Muscle layer of duodenum (tissue), 2 donors: ENCODE measurements around the gene ASXL1.
"Not testable (repeated sequence)": the region's sequence is repeated elsewhere in the genome, so short reads cannot be mapped to it uniquely, and the experiment has no call there.

Experiments used
- H3K27ac ChIP-seq: one replicate; pipeline ENCODE4 v1.7.0; 2013; ENCODE audit warnings: mild to moderate bottlenecking, low read length
- H3K27me3 ChIP-seq: one replicate; pipeline ENCODE4 v1.7.0; 2013; ENCODE audit warnings: low read depth, mild to moderate bottlenecking, control low read depth, low read length
- H3K36me3 ChIP-seq, 2 donors: one replicate each; pipeline ENCODE4 v1.7.0; 2013; ENCODE audit warnings: low read length in 2 of 2, control low read depth in 1 of 2, mild to moderate bottlenecking in 1 of 2; ENCODE audit not compliant: insufficient read depth in 2 of 2, control insufficient read depth in 1 of 2
- H3K4me1 ChIP-seq, 2 donors: one replicate each; pipeline ENCODE4 v1.7.0; 2013; ENCODE audit warnings: low read length in 2 of 2, mild to moderate bottlenecking in 2 of 2, control low read depth in 1 of 2, moderate library complexity in 1 of 2; ENCODE audit not compliant: insufficient read depth in 2 of 2, control insufficient read depth in 1 of 2
- H3K4me3 ChIP-seq, 2 donors: one replicate each; pipeline ENCODE4 v1.7.0; 2013; ENCODE audit warnings: low read length in 2 of 2, low read depth in 1 of 2, mild to moderate bottlenecking in 1 of 2
- H3K9me3 ChIP-seq, 2 donors: one replicate each; pipeline ENCODE4 v1.7.0; 2013; ENCODE audit warnings: low read length in 2 of 2, control low read depth in 1 of 2, mild to moderate bottlenecking in 1 of 2; ENCODE audit not compliant: control insufficient read depth in 1 of 2
- donor health status: healthy.

ASXL1 gene

DNA sequence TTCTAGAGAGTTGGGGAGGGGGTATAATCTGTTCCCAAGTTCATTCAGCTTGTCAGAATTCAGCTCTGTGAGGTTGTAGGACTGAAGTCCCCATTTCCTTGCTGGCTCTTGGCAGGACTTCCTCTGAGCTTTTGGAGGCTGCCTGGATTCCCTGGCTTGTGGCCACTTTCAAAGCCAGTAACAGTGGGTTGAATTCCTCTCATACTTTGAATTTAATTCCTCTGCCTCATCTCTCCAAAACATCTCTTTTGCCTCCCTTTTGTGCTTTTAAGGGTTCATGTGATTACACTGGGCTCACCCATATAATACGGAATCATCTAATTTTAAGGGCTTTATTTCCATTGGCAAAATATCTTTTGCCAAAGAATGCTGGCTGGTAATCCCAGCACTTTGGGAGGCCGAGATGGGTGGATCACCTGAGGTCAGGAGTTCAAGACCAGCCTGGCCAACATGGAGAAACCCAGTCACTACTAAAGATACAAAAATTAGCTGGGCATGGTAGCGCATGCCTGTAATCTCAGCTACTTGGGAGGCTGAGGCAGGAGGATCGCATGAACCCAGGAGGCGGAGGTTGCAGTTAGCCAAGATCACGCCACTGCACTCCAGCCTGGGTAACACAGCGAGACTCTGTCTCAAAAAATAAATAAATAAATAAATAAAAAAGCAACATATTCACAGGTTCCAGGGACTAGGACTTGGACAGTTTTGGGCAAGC, 2.1 kb upstream of the ASXL1 start:
- H3K4me3 ChIP-seq, H3K27me3 ChIP-seq, H3K36me3 ChIP-seq, H3K27ac ChIP-seq, H3K9me3 ChIP-seq: not testable (repeated sequence)
- H3K4me1 ChIP-seq = peaks cover 10 to 15% of the 10 kb centered on the region in 2 donors

DNA sequence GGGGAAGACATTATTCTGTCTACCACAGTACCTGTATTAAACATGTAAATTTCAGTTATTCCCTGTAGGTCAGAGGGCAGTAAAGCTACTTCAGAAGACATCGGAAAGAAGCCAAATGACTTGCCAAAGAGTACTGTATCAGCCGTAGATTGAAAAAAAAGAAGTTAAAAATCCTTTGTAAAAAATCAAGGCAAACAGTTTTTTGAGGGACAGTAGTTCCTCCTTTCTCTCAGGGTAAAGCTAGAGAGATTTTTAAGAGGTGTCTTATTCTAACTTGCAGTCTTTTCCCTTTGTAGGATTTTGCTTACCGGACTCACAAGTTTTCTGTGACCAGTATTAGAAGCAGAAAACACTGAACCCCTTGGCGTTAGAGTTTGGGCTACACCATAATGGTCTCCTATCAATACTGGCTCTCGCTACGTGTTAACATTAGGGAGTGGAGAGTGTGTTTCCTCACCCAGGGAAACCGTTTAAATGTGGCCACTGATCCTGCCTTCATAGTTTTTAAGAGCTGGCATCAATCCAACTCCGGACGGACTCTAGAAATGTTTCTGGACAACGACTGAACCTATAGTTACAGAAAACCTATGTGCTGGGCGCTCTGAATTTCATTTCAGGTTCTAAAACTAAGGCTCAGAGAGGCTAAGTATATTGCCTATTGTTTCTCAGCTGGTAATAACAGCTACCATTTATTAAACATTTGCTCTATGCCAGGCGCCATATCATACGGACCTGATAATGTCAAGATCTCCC, 1.3 kb upstream of the ASXL1 start:
- Histone ChIP-seq H3K27ac (peak overlapping the region; percentile 92), H3K27me3 (no peaks in the 10 kb centered on the region), H3K4me1 (peaks cover 10 to 16% of the 10 kb centered on the region in 2 donors), H3K4me3 (peak overlapping the region; percentile 74 to 92), H3K9me3 (no peaks in the 10 kb centered on the region), H3K36me3 (no peaks in the 10 kb centered on the region)

DNA sequence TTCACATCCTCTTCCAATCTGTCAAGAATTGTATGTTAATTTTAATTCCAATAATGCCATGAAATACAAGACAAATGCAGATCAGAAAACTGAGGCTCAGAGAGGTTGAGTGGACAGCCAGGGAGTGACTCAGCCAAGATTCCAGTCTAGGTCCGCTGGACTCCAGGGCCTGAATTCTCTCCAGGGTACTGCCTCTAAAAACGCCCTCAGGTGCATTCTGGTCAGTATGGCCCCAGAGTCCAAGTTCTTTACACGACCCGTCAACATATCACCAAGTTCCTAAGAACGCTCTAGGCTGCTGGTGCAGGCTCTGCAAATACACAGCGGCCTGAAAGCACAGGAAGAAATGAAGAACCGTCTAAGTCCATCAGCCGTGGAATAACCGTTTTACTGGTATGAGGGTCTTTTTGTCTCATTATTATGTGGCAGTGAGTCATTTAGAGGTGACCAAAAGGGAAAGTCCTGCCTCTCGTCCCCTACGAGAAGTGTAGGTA, 709 bp upstream of the ASXL1 start:
- peak overlapping the region; percentile 92 for H3K27ac ChIP-seq
- H3K36me3 ChIP-seq = no peaks in the 10 kb centered on the region
- peaks cover 10 to 22% of the 10 kb centered on the region in 2 donors for H3K4me1 ChIP-seq
- peak overlapping the region; percentile 74 to 92 for H3K4me3 ChIP-seq
- H3K27me3 ChIP-seq = no peaks in the 10 kb centered on the region
- no peaks in the 10 kb centered on the region for H3K9me3 ChIP-seq

DNA sequence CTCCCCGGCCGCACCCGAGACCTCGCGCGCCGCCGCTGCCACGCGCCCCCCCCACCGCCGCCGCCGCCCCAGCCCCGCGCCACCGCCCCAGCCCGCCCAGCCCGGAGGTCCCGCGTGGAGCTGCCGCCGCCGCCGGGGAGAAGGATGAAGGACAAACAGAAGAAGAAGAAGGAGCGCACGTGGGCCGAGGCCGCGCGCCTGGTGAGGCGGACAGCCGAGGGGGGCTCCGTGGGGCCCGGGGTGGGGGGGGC, 426 bp downstream of the ASXL1 start:
- Histone ChIP-seq H3K4me3 (peak overlapping the region in 1 of 2 donors; percentile 82), H3K9me3 (no peaks in the 10 kb centered on the region), H3K27ac (no peak overlapping the region), H3K4me1 (peaks cover 15 to 30% of the 10 kb centered on the region in 2 donors), H3K27me3 (no peaks in the 10 kb centered on the region), H3K36me3 (no peaks in the 10 kb centered on the region)

DNA sequence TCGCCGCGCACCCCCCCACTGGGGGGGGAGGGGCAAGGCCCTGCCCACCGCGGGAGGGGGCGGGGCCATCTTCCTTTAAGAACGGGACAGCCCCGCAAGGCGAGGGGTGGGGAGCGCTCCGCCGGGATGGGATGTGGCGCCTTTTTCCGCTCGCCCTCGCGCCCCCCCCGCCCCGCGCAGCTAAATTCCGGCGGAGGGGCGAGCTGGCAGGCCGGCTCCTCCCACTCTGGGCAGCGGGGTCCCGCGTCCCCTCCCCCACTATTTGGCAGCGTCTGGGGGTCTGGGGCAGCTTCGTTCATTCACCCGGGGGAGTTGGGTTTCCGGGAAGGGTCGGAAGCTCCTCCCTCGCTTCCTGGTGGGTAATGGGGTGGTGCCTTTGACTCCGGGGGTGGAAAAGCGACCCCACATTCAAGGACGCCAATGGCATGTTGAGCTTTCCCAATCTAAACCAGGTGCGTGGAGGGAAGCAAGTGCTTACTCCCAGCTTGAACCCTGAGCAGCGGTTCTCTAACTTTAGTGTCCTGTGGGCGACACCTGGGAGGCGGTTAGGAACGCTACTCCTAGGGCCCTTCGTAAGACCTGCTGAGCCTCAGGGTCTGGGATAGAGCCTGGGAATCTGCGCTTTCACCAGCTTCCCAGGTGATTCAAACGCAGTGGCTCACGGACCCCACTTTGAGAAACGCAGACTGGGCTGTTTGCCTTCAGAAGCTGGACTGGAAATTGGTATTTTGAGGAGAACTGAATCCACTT, 927 bp downstream of the ASXL1 start:
- Histone ChIP-seq H3K4me3 (peak overlapping the region; percentile 82 to 98), H3K27me3 (no peaks in the 10 kb centered on the region), H3K9me3 (no peaks in the 10 kb centered on the region), H3K27ac (peak overlapping the region; percentile 90), H3K36me3 (no peaks in the 10 kb centered on the region), H3K4me1 (peaks cover 19 to 35% of the 10 kb centered on the region in 2 donors)

DNA sequence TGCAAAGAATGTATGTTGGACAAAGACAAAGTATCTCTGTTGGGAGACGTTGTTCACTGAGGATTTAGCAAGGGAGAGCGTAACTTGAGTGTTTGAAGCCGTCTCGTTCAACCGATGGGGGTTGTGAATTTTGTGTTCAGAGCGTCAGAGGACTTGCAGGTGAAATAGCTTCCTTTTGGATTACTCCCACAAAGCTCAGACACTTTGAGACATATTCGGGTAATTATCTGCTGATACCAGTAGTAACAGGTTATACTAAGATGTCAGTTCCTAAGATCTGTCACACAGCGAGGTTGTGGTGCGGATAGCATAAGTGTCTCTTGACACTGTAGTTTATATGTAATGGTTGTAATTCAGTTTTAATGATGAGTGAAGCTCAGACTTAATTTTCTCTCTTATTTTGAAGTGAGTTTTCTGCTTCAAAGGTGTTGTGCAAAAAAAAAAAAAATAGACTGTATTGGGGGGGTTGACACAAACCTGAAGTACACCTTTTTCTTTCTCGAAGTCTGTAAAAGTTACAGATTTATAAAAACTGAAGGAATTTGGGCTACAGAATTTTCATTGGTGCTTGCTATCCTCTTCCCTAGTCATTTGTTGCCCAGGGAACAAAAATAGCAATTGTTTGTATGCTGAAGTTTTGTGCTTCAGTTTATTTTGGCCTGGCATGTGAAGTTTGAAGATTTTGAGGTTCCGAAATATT, 1.7 kb downstream of the ASXL1 start:
- peak overlapping the region; percentile 90 for H3K27ac ChIP-seq
- no peaks in the 10 kb centered on the region for H3K36me3 ChIP-seq
- no peaks in the 10 kb centered on the region for H3K9me3 ChIP-seq
- peak overlapping the region; percentile 82 to 98 for H3K4me3 ChIP-seq
- H3K4me1 ChIP-seq = peaks cover 19 to 39% of the 10 kb centered on the region in 2 donors
- H3K27me3 ChIP-seq = no peaks in the 10 kb centered on the region

DNA sequence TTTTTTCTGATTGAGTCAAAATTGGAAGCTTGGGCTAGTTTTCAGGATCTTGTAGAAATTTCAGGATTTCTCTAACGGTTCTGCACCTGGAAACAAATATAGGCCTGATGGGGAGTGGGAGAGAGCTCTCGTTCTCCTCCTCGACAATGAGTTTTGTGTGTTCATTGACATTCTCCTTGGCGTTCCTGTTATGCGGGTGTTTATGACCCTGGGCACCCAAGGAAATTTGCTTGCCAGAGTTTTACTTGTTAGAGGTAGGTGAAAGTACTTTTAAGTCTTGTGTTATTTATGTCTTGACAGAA, 2.2 kb downstream of the ASXL1 start:
- peak overlapping the region; percentile 90 for H3K27ac ChIP-seq
- no peaks in the 10 kb centered on the region for H3K27me3 ChIP-seq
- no peaks in the 10 kb centered on the region for H3K36me3 ChIP-seq
- H3K4me3 ChIP-seq = peak overlapping the region; percentile 82 to 98
- H3K9me3 ChIP-seq = no peaks in the 10 kb centered on the region
- peaks cover 19 to 44% of the 10 kb centered on the region in 2 donors for H3K4me1 ChIP-seq

DNA sequence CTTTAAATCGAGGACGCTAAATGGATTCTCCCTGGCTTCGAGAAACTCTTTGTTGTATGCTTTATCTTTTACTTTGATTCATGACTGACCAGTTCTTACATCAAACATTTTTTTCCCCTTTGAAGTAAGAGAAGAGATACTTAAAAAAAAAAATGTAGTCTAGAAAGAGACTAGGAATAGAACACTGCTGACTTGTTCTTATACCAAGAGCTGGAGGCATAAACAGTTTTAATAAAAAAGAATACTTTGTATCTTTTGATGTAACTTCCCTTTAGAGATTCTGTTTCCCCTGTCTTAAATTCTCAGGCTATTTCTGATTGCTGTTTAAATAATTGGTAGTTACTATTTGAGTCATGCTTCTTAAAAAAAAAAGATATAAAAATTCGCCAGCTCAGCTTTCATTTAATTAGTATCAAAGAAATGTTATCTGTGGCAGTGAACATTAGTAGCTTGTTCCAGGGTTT, 4.8 kb downstream of the ASXL1 start:
- no peaks in the 10 kb centered on the region for H3K27me3 ChIP-seq
- H3K27ac ChIP-seq = no peak overlapping the region
- H3K36me3 ChIP-seq = no peaks in the 10 kb centered on the region
- H3K9me3 ChIP-seq = no peaks in the 10 kb centered on the region
- H3K4me3 ChIP-seq = no peak overlapping the region
- peaks cover 9 to 56% of the 10 kb centered on the region in 2 donors for H3K4me1 ChIP-seq

DNA sequence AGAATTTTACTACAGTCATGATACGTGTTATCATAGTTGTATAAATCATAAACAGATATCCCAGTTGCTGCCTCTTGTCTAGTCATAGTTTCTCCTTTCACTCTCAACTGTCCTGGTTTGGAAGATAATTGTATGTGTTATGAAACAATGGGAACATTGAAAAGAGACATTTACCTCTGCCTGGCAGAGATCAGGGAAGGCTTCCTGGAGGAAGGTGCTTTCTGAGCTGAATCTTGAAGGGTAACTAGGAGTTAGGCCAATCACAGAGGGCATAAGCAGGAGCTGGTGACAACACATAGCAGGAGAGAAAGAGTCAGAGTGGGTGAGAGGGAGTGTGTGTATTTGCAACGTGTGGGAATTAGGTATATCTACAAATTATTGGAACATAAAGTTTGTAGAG, 5.4 kb downstream of the ASXL1 start:
- no peak overlapping the region for H3K27ac ChIP-seq
- H3K27me3 ChIP-seq = no peaks in the 10 kb centered on the region
- H3K36me3 ChIP-seq = no peaks in the 10 kb centered on the region
- no peak overlapping the region for H3K4me3 ChIP-seq
- peaks cover 9 to 61% of the 10 kb centered on the region in 2 donors for H3K4me1 ChIP-seq
- H3K9me3 ChIP-seq = no peaks in the 10 kb centered on the region

DNA sequence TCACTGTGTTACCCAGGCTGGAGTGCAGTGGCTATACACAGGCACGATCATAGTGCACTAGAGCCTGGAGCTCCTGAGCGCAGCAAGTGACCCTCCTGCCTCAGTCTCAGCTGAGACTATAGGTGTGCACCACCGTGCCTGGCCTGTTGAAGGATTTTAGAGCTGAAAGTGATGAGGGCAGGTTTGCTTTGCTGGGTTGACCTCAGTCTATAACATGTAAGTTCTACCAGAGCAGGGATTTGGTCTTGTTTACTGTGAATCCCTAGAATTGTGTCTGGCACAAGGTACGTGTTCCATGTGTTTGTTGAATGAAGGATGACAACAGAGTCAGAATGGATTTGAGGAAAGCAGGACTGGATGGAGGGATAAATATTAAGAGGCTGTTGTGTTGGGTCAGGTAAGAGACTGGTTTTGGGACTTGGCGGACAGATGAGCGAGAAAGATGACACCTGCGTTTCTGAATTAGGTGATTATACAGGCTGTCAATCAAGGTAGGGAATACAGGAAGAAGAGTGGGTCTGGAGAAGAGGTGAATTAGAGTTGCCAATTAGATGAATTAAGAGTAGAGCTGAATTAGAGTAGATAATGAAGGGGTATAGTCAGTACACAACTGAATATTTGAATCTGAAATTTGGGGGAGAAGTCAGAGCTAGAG, 6.5 kb downstream of the ASXL1 start:
- H3K9me3 ChIP-seq = no peaks in the 10 kb centered on the region
- H3K27ac ChIP-seq = no peak overlapping the region
- H3K27me3 ChIP-seq = no peaks in the 10 kb centered on the region
- peaks cover 9 to 66% of the 10 kb centered on the region in 2 donors for H3K4me1 ChIP-seq
- H3K4me3 ChIP-seq = no peak overlapping the region
- H3K36me3 ChIP-seq = peaks cover 0 to 7% of the 10 kb centered on the region in 2 donors
